Measurements from ENCODE around the gene WFIKKN2. TPM values are rescaled to one million over a fixed set of nuclear protein-coding genes. Genes with fewer than 3 reads are reported as not detected.

The WFIKKN2 gene
- total and polyA plus RNA-seq, 2 of the 13 experiments (the other 11 are each of a cell fraction or from before 2014, with no cell fraction given) = not detected

- no peak for TF ChIP-seq ZNF234 (CRISPR knock-in tag; conservative IDR thresholded peaks at IDR 0.05)
- peak; percentile 54; the same call in 1 of the 2 replicates for TF ChIP-seq ZNF746 (CRISPR knock-in tag; IDR thresholded peaks at IDR 0.05)
- no peak; the same call in 1 of the 2 replicates for TF ChIP-seq ATF1 (CRISPR knock-in tag; IDR thresholded peaks at IDR 0.05)
- TF ChIP-seq ZFP36L2 (CRISPR knock-in tag; IDR thresholded peaks at IDR 0.05) = no peak
- peak; percentile 92 for TF ChIP-seq HIVEP1 (CRISPR knock-in tag; IDR thresholded peaks at IDR 0.05)
- TF ChIP-seq HNRNPL (IDR thresholded peaks at IDR 0.05; ENCODE audit: low read depth, low read length) = no peak
- no peak for TF ChIP-seq TAF15 (IDR thresholded peaks at IDR 0.05; ENCODE audit: low read depth, low read length, poor library complexity, severe bottlenecking)
- TF ChIP-seq NFE2L1 (CRISPR knock-in tag; IDR thresholded peaks at IDR 0.05; ENCODE audit: borderline replicate concordance) = no peak
- TF ChIP-seq TBX2 (CRISPR knock-in tag; IDR thresholded peaks at IDR 0.05; ENCODE audit: borderline replicate concordance) = peak; percentile 94
- no peak for TF ChIP-seq BORCS8-MEF2B (CRISPR knock-in tag; IDR thresholded peaks at IDR 0.05)
- TF ChIP-seq, protein P1, sequence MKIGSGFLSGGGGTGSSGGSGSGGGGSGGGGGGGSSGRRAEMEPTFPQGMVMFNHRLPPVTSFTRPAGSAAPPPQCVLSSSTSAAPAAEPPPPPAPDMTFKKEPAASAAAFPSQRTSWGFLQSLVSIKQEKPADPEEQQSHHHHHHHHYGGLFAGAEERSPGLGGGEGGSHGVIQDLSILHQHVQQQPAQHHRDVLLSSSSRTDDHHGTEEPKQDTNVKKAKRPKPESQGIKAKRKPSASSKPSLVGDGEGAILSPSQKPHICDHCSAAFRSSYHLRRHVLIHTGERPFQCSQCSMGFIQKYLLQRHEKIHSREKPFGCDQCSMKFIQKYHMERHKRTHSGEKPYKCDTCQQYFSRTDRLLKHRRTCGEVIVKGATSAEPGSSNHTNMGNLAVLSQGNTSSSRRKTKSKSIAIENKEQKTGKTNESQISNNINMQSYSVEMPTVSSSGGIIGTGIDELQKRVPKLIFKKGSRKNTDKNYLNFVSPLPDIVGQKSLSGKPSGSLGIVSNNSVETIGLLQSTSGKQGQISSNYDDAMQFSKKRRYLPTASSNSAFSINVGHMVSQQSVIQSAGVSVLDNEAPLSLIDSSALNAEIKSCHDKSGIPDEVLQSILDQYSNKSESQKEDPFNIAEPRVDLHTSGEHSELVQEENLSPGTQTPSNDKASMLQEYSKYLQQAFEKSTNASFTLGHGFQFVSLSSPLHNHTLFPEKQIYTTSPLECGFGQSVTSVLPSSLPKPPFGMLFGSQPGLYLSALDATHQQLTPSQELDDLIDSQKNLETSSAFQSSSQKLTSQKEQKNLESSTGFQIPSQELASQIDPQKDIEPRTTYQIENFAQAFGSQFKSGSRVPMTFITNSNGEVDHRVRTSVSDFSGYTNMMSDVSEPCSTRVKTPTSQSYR (CRISPR knock-in tag; IDR thresholded peaks at IDR 0.05; ENCODE audit: borderline replicate concordance) = no peak
- TF ChIP-seq TOE1 (CRISPR knock-in tag; IDR thresholded peaks at IDR 0.05) = no peak
- TF ChIP-seq KDM3A (CRISPR knock-in tag; IDR thresholded peaks at IDR 0.05; ENCODE audit: low read depth) = peak; percentile 73; the same call in 1 of the 2 replicates
- TF ChIP-seq CCAR2 (optimal IDR thresholded peaks at IDR 0.05; ENCODE audit: low read depth, low read length) = no peak
- TF ChIP-seq CBFB (CRISPR knock-in tag; IDR thresholded peaks at IDR 0.05) = no peak
- 0 out of 2 replicates have a peak, but pooled peaks have one; percentile 41 for TF ChIP-seq ZXDC (CRISPR knock-in tag; IDR thresholded peaks at IDR 0.05)
- TF ChIP-seq SKI (IDR thresholded peaks at IDR 0.05; ENCODE audit: partially characterized antibody) = peak; percentile 90
- no peak for TF ChIP-seq NFIB (CRISPR knock-in tag; IDR thresholded peaks at IDR 0.05; ENCODE audit: borderline replicate concordance)
- no peak for TF ChIP-seq ZNF101 (CRISPR knock-in tag; IDR thresholded peaks at IDR 0.05; ENCODE audit: borderline replicate concordance, low read depth)
- TF ChIP-seq AHR (CRISPR knock-in tag; IDR thresholded peaks at IDR 0.05) = no peak
- TF ChIP-seq RBM39 (IDR thresholded peaks at IDR 0.05; ENCODE audit: low read depth, low read length, poor library complexity, severe bottlenecking) = no peak
- TF ChIP-seq ZNF263 (CRISPR knock-in tag; IDR thresholded peaks at IDR 0.05) = peak; percentile 26; the same call in 1 of the 2 replicates
- TF ChIP-seq CREBL2 (CRISPR knock-in tag; IDR thresholded peaks at IDR 0.05; ENCODE audit: borderline replicate concordance) = no peak
- peak; percentile 75 for TF ChIP-seq TFAP4 (IDR thresholded peaks at IDR 0.05; ENCODE audit: borderline replicate concordance, low read depth)
Observed at GRCh38 chr17:50890675-50891516, 55.5 kb downstream of the WFIKKN2 start (continued).
